ENCODE measurements around the gene KLF14.
"Not testable (repeated sequence)": the region's sequence is repeated elsewhere in the genome, so short reads cannot be mapped to it uniquely, and the experiment has no call there.

- TF ChIP-seq CTCF (IDR thresholded peaks at IDR 0.05; ENCODE audit: insufficient read depth, low read length); POLR2AphosphoS5 (IDR thresholded peaks at IDR 0.05; ENCODE audit: low read depth); SPI1 (IDR thresholded peaks at IDR 0.05; ENCODE audit: borderline replicate concordance, low read depth): not testable (repeated sequence)
Observed at GRCh38 chr7:130772456-130772855, 38.4 kb upstream of the KLF14 start.

All from HL-60 (cell line).